Measurements from ENCODE around the gene PKNOX2. TPM values are rescaled to one million over a fixed set of nuclear protein-coding genes. Genes with fewer than 3 reads are reported as not detected.

The PKNOX2 gene
- total RNA-seq, 4 donors from 2014 or later, result 1.5 to 4.6 (median 2.8) TPM

- TF ChIP-seq CTCF (IDR thresholded peaks at IDR 0.05), result no peak
- no peak for TF ChIP-seq POLR2A (IDR thresholded peaks at IDR 0.05)
- no peak for DNase-seq (ENCODE audit: low spot score in 2 of 2)
- no peak overlapping the region for H3K4me3 ChIP-seq (ENCODE audit: low read depth, poor library complexity, severe bottlenecking)
- 92% methylated on average over 19 of the region's 19 CpGs for WGBS, 2 donors
- intact Hi-C loops (cut with DNase I; ENCODE audit: low total_unique reads), result no loop called here
Observed at GRCh38 chr11:125389339-125390166, 225.0 kb downstream of the PKNOX2 start.

GRCh38 chr11:125390946-125391345 lies 226.4 kb downstream of the PKNOX2 start:
- TF ChIP-seq POLR2A (IDR thresholded peaks at IDR 0.05) (no peak), CTCF (IDR thresholded peaks at IDR 0.05) (no peak)
- DNase-seq (ENCODE audit: low spot score in 2 of 2), result no peak
- WGBS, 2 donors, result 48 to 49% methylated on average over 5 of the region's 5 CpGs
- H3K4me3 ChIP-seq (ENCODE audit: low read depth, poor library complexity, severe bottlenecking), result no peak overlapping the region
- intact Hi-C loops (cut with DNase I; ENCODE audit: low total_unique reads), result no loop called here

GRCh38 chr11:125393331-125393730 lies 228.8 kb downstream of the PKNOX2 start:
- 83 to 88% methylated on average over 9 of the region's 9 CpGs for WGBS, 2 donors
- intact Hi-C loops (cut with DNase I; ENCODE audit: low total_unique reads), result no loop called here
- DNase-seq (ENCODE audit: low spot score in 2 of 2), result no peak
- H3K4me3 ChIP-seq (ENCODE audit: low read depth, poor library complexity, severe bottlenecking), result no peak overlapping the region
- TF ChIP-seq POLR2A (IDR thresholded peaks at IDR 0.05) (no peak), CTCF (IDR thresholded peaks at IDR 0.05) (no peak)

- intact Hi-C loops (cut with DNase I; ENCODE audit: low total_unique reads), result no loop called here
- TF ChIP-seq CTCF (IDR thresholded peaks at IDR 0.05) (no peak), POLR2A (IDR thresholded peaks at IDR 0.05) (no peak)
- 82 to 86% methylated on average over 2 of the region's 2 CpGs for WGBS, 2 donors
- no peak overlapping the region for H3K4me3 ChIP-seq (ENCODE audit: low read depth, poor library complexity, severe bottlenecking)
- DNase-seq (ENCODE audit: low spot score in 2 of 2), result no peak
Observed at GRCh38 chr11:125394296-125394695, 229.7 kb downstream of the PKNOX2 start.

GRCh38 chr11:125397421-125397820 lies 232.9 kb downstream of the PKNOX2 start:
- WGBS, 2 donors, result 81 to 95% methylated on average over 5 of the region's 5 CpGs
- DNase-seq (ENCODE audit: low spot score in 2 of 2), result no peak

More at GRCh38 chr11:125397421-125397820, 232.9 kb downstream of the PKNOX2 start:
- H3K4me3 ChIP-seq (ENCODE audit: low read depth, poor library complexity, severe bottlenecking), result no peak overlapping the region
- TF ChIP-seq CTCF (IDR thresholded peaks at IDR 0.05), result no peak
- TF ChIP-seq POLR2A (IDR thresholded peaks at IDR 0.05), result no peak
- intact Hi-C loops (cut with DNase I; ENCODE audit: low total_unique reads), result no loop called here

Data from lower leg skin (tissue), 4 donors.